Suprapubic skin (tissue), 4 donors: Measurements from ENCODE around the gene UBE4B. TPM values are rescaled to one million over a fixed set of nuclear protein-coding genes. Genes with fewer than 3 reads are reported as not detected.

ENCODE experiments used
- DNase-seq, 2 donors: peaks; one replicate each; pipeline ENCODE4 v3.0.0-alpha.2; 2019; ENCODE audit warnings: low spot score in 2 of 2
- H3K27ac ChIP-seq: fragments of 200-600 bp; sonication (generic); one replicate; pipeline ENCODE4 v1.5.1; 2019
- H3K27me3 ChIP-seq: fragments of 200-600 bp; sonication (generic); one replicate; pipeline ENCODE4 v1.5.1; 2019
- H3K36me3 ChIP-seq: fragments of 200-600 bp; sonication (generic); one replicate; pipeline ENCODE4 v1.5.1; 2019
- H3K4me1 ChIP-seq: fragments of 200-600 bp; sonication (generic); one replicate; pipeline ENCODE4 v1.5.1; 2019
- H3K4me3 ChIP-seq: fragments of 200-600 bp; sonication (generic); one replicate; pipeline ENCODE4 v1.5.1; 2019; ENCODE audit warnings: mild to moderate bottlenecking
- H3K9me3 ChIP-seq: fragments of 200-600 bp; sonication (generic); one replicate; pipeline ENCODE4 v1.5.1; 2019
- CTCF ChIP-seq, 2 donors: fragments of 200-600 bp in 1 of 2; fragments of 450-650 bp in 1 of 2; sonication (generic) in 1 of 2; IDR thresholded peaks; one replicate each; pipeline ENCODE4 v1.5.1; 2016 to 2019; ENCODE audit warnings: antibody characterized with exemption in 2 of 2, mild to moderate bottlenecking in 1 of 2, moderate library complexity in 1 of 2
- EP300 ChIP-seq: sonication (generic); formaldehyde crosslinking; IDR thresholded peaks from one replicate; pipeline ENCODE4 v1.6.1; 2017; ENCODE audit warnings: antibody characterized with exemption
- POLR2A ChIP-seq, 2 donors: fragments of 450-650 bp; IDR thresholded peaks; one replicate each; pipeline ENCODE4 v1.6.1; 2017; ENCODE audit warnings: antibody characterized with exemption in 2 of 2, mild to moderate bottlenecking in 2 of 2, moderate library complexity in 2 of 2
- POLR2AphosphoS5 ChIP-seq, 3 donors: sonication (generic); formaldehyde crosslinking; IDR thresholded peaks; one replicate each; pipeline ENCODE4 v1.6.1; 2017; ENCODE audit warnings: antibody characterized with exemption in 3 of 3
- WGBS: methylation state at CpG from one replicate; pipeline ENCODE4 v1.1.5; 2018; 5-methylcytosine and 5-hydroxymethylcytosine counted together
- total RNA-seq, 4 donors: library from RNA; depleted of rRNA; stranded (reverse); fragments of >200 nt; gene quantifications; one replicate each; pipeline ENCODE4 v1.1.0, GENCODE V29; 2016

Gene UBE4B
- total RNA-seq, 4 donors from 2014 or later, result 65.6 to 145 (median 96.5) TPM

- peaks cover 88% of the 10 kb centered on the region for H3K36me3 ChIP-seq
- H3K27me3 ChIP-seq, result no peaks in the 10 kb centered on the region
- TF ChIP-seq EP300 (no peak), POLR2AphosphoS5 (IDR thresholded peaks at IDR 0.05) (no peak), CTCF (IDR thresholded peaks at IDR 0.05) (no peak), POLR2A (IDR thresholded peaks at IDR 0.05) (no peak)
- no peak overlapping the region for H3K4me3 ChIP-seq
- no peaks in the 10 kb centered on the region for H3K9me3 ChIP-seq
- 79% methylated on average over 2 of the region's 2 CpGs for WGBS
- H3K27ac ChIP-seq, result no peak overlapping the region
- no peaks in the 10 kb centered on the region for H3K4me1 ChIP-seq
- DNase-seq, result no peak
These were observed 137.4 kb downstream of the UBE4B start for GRCh38 chr1:10170239-10170574.

- Histone ChIP-seq H3K27me3 (no peaks in the 10 kb centered on the region), H3K4me3 (no peak overlapping the region), H3K27ac (no peak overlapping the region), H3K4me1 (no peaks in the 10 kb centered on the region), H3K36me3 (peaks cover 84% of the 10 kb centered on the region), H3K9me3 (no peaks in the 10 kb centered on the region)
- TF ChIP-seq POLR2A (IDR thresholded peaks at IDR 0.05) (no peak), POLR2AphosphoS5 (IDR thresholded peaks at IDR 0.05) (no peak), EP300 (no peak)
- 94% methylated on average over 16 of the region's 16 CpGs for WGBS
- DNase-seq, result peak in 1 of 2 donors; percentile 40
These were observed 138.5 kb downstream of the UBE4B start for GRCh38 chr1:10171105-10171767.

- no peak overlapping the region for H3K4me3 ChIP-seq
- no peak for TF ChIP-seq CTCF (IDR thresholded peaks at IDR 0.05)
- no peak for TF ChIP-seq EP300
- TF ChIP-seq POLR2AphosphoS5 (IDR thresholded peaks at IDR 0.05), result no peak
- no peak for TF ChIP-seq POLR2A (IDR thresholded peaks at IDR 0.05)
- H3K9me3 ChIP-seq, result no peaks in the 10 kb centered on the region
- peak in 1 of 2 donors; percentile 38 for DNase-seq
- no peaks in the 10 kb centered on the region for H3K27me3 ChIP-seq
- H3K36me3 ChIP-seq, result peaks cover 78% of the 10 kb centered on the region
- no peaks in the 10 kb centered on the region for H3K4me1 ChIP-seq
- H3K27ac ChIP-seq, result no peak overlapping the region
- 97% methylated on average over 8 of the region's 8 CpGs for WGBS
These were observed 139.4 kb downstream of the UBE4B start for GRCh38 chr1:10171995-10172669.

GRCh38 chr1:10173582-10173981 is 140.8 kb downstream of the UBE4B start:
- H3K36me3 ChIP-seq, result peaks cover 74% of the 10 kb centered on the region

GRCh38 chr1:10177876-10178275 is 145.1 kb downstream of the UBE4B start:
- no peak for DNase-seq
- no peaks in the 10 kb centered on the region for H3K9me3 ChIP-seq
- H3K36me3 ChIP-seq, result peaks cover 55% of the 10 kb centered on the region
- H3K27me3 ChIP-seq, result no peaks in the 10 kb centered on the region
- no peak overlapping the region for H3K4me3 ChIP-seq
- WGBS, result 67% methylated on average over 5 of the region's 5 CpGs
- TF ChIP-seq CTCF (IDR thresholded peaks at IDR 0.05) (no peak), POLR2A (IDR thresholded peaks at IDR 0.05) (no peak), POLR2AphosphoS5 (IDR thresholded peaks at IDR 0.05) (no peak), EP300 (no peak)
- no peak overlapping the region for H3K27ac ChIP-seq
- H3K4me1 ChIP-seq, result peaks cover 4% of the 10 kb centered on the region

More at GRCh38 chr1:10173582-10173981, 140.8 kb downstream of the UBE4B start:
- DNase-seq, result peak in 1 of 2 donors; percentile 60
- WGBS, result 96% methylated on average over 10 of the region's 10 CpGs
- H3K27me3 ChIP-seq, result no peaks in the 10 kb centered on the region
- H3K4me1 ChIP-seq, result no peaks in the 10 kb centered on the region
- no peak overlapping the region for H3K27ac ChIP-seq
- H3K9me3 ChIP-seq, result no peaks in the 10 kb centered on the region
- no peak overlapping the region for H3K4me3 ChIP-seq
- TF ChIP-seq POLR2A (IDR thresholded peaks at IDR 0.05), result no peak
- no peak for TF ChIP-seq EP300
- no peak for TF ChIP-seq POLR2AphosphoS5 (IDR thresholded peaks at IDR 0.05)
- no peak for TF ChIP-seq CTCF (IDR thresholded peaks at IDR 0.05)
